Trophoblast cell (in vitro differentiated cells and primary cell): Measurements from ENCODE around the gene FAM25G.
"Not testable (repeated sequence)": the region's sequence is repeated elsewhere in the genome, so short reads cannot be mapped to it uniquely, and the experiment has no call there.

ENCODE experiments used
- DNase-seq, 2 donors: peaks; one replicate each; pipeline ENCODE4 v3.0.0-alpha.2; 2016
- H2AFZ ChIP-seq: 2 replicates; pipeline ENCODE4 v1.6.1; 2013; ENCODE audit warnings: low read length, moderate library complexity, mild to moderate bottlenecking; ENCODE audit not compliant: insufficient read depth, poor library complexity
- H2AK5ac ChIP-seq: 2 replicates; pipeline ENCODE4 v1.6.1; 2013; ENCODE audit warnings: mild to moderate bottlenecking, low read length
- H2BK120ac ChIP-seq: 2 replicates; pipeline ENCODE4 v1.6.1; 2013; ENCODE audit warnings: low read length, mild to moderate bottlenecking, moderate library complexity; ENCODE audit not compliant: insufficient read depth, poor library complexity
- H2BK12ac ChIP-seq: 2 replicates; pipeline ENCODE4 v1.6.1; 2013; ENCODE audit warnings: mild to moderate bottlenecking, low read length, moderate library complexity
- H2BK5ac ChIP-seq: 2 replicates; pipeline ENCODE4 v1.6.1; 2013; ENCODE audit warnings: low read length, low read depth, moderate library complexity, mild to moderate bottlenecking; ENCODE audit not compliant: poor library complexity
- H3K14ac ChIP-seq: 2 replicates; pipeline ENCODE4 v1.6.1; 2013; ENCODE audit warnings: mild to moderate bottlenecking, low read length
- H3K18ac ChIP-seq: 2 replicates; pipeline ENCODE4 v1.6.1; 2013; ENCODE audit warnings: mild to moderate bottlenecking, low read length
- H3K23ac ChIP-seq: 2 replicates; pipeline ENCODE4 v1.6.1; 2013; ENCODE audit warnings: low read length
- H3K27ac ChIP-seq: 2 replicates; pipeline ENCODE4 v1.5.1; 2013; ENCODE audit warnings: low read depth, mild to moderate bottlenecking, inconsistent platforms, low read length, moderate library complexity
- H3K27me3 ChIP-seq: 2 replicates; pipeline ENCODE4 v1.6.1; 2013; ENCODE audit warnings: inconsistent platforms, mild to moderate bottlenecking, low read length, moderate library complexity; ENCODE audit not compliant: insufficient read depth
- H3K36me3 ChIP-seq, 2 experiments: 1 replicate in 1 of 2; 2 replicates in 1 of 2; pipeline ENCODE4 v1.6.1; 2013; ENCODE audit warnings: low read length in 2 of 2, mild to moderate bottlenecking in 2 of 2, moderate library complexity in 1 of 2; ENCODE audit not compliant: insufficient read depth in 2 of 2, control insufficient read depth in 1 of 2
- H3K4ac ChIP-seq: 2 replicates; pipeline ENCODE4 v1.6.1; 2013; ENCODE audit warnings: low read depth, mild to moderate bottlenecking, low read length, moderate library complexity
- H3K4me1 ChIP-seq, 2 experiments: 1 replicate in 1 of 2; 2 replicates in 1 of 2; pipeline ENCODE4 v1.6.1; 2013; ENCODE audit warnings: low read length in 2 of 2, mild to moderate bottlenecking in 2 of 2, moderate library complexity in 1 of 2; ENCODE audit not compliant: insufficient read depth in 2 of 2, control insufficient read depth in 1 of 2
- H3K4me2 ChIP-seq: 2 replicates; pipeline ENCODE4 v1.6.1; 2013; ENCODE audit warnings: inconsistent platforms, mild to moderate bottlenecking, low read length, moderate library complexity
- H3K4me3 ChIP-seq: 2 replicates; pipeline ENCODE4 v1.5.1; 2013; ENCODE audit warnings: mild to moderate bottlenecking, low read depth, low read length, inconsistent platforms
- H3K79me1 ChIP-seq: one replicate; pipeline ENCODE4 v1.6.1; 2013; ENCODE audit warnings: low read length
- H3K79me2 ChIP-seq: 2 replicates; pipeline ENCODE4 v1.6.1; 2013; ENCODE audit warnings: low read length, mild to moderate bottlenecking; ENCODE audit not compliant: control insufficient read depth, insufficient read depth, poor library complexity
- H3K9ac ChIP-seq: 2 replicates; pipeline ENCODE4 v1.6.1; 2013; ENCODE audit warnings: mild to moderate bottlenecking, low read length
- H3K9me3 ChIP-seq: 2 replicates; pipeline ENCODE4 v1.6.1; 2013; ENCODE audit warnings: low read depth, mild to moderate bottlenecking, control low read depth, inconsistent platforms, low read length; ENCODE audit not compliant: insufficient read depth
- H4K12ac ChIP-seq: 2 replicates; pipeline ENCODE4 v1.6.1; 2013; ENCODE audit warnings: low read depth, mild to moderate bottlenecking, low read length, moderate library complexity
- H4K8ac ChIP-seq: 2 replicates; pipeline ENCODE4 v1.6.1; 2013; ENCODE audit warnings: low read depth, mild to moderate bottlenecking, low read length, moderate library complexity
- H4K91ac ChIP-seq: one replicate; pipeline ENCODE4 v1.6.1; 2013; ENCODE audit warnings: low read depth, mild to moderate bottlenecking, low read length, moderate library complexity
- WGBS: extraction: QIAGEN DNeasy Blood & Tissue Kit; methylation state at CpG from one replicate; pipeline ENCODE4 v1.1.7; 2013; ENCODE audit warnings: missing lambda C conversion rate; ENCODE audit not compliant: insufficient read length, insufficient coverage; ENCODE audit errors: extremely low coverage; 5-methylcytosine and 5-hydroxymethylcytosine counted together

FAM25G gene

DNA sequence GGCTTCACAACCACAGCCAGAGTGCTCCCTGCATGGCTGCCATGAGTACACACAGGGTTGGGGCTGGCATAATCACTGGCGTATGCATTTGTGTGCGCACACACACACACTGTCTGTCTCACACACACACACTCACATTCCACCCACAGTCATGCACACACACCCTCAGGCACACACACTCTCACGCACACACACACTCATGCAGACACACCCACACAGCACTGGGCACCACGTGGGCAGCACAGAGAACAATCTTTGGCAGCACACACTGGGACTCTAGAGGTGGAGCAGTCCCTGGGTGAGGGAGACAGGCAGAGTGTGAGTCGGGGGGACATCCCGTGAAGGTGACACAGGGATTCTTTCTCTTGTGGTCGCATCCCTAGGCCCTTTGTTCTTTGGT, 18.0 kb downstream of the FAM25G start:
- H2AK5ac ChIP-seq, H3K9me3 ChIP-seq, H3K4me2 ChIP-seq, H3K36me3 ChIP-seq, H3K27me3 ChIP-seq, H3K79me2 ChIP-seq, H4K12ac ChIP-seq, H2BK120ac ChIP-seq, H3K14ac ChIP-seq, H3K4ac ChIP-seq, H3K4me3 ChIP-seq, H2BK5ac ChIP-seq, DNase-seq, H4K8ac ChIP-seq, H2BK12ac ChIP-seq, H3K27ac ChIP-seq, H3K9ac ChIP-seq, H2AFZ ChIP-seq, H3K4me1 ChIP-seq, H4K91ac ChIP-seq, H3K23ac ChIP-seq, H3K18ac ChIP-seq, H3K79me1 ChIP-seq: not testable (repeated sequence)
- WGBS, result no CpG with 5 or more reads among the region's 7 CpGs

DNA sequence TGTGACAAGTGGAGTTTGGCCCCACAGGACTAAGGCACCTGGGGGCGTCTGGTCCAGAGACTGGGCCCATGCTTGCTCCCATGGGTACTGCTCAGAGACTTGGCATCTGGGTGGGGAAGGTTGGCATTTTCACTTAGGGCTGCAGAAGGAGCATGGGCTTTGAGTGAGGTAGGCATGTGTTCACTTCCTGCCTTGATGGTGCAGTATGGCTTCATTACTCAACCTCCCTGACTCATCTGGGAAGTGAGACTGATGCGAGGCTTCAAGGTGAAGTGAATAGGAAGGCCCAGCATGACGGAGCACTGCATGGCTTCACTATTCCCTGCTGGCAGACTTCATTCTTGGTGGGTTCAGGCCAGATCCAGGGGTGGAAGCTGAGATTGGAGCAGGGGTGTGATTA, 18.9 kb downstream of the FAM25G start:
- H2BK12ac ChIP-seq, H3K27ac ChIP-seq, H4K8ac ChIP-seq, H3K9ac ChIP-seq, H2BK120ac ChIP-seq, H4K91ac ChIP-seq, H2AK5ac ChIP-seq, H3K36me3 ChIP-seq, H3K4me1 ChIP-seq, H3K14ac ChIP-seq, H3K27me3 ChIP-seq, H3K79me1 ChIP-seq, H2AFZ ChIP-seq, H3K4ac ChIP-seq, DNase-seq, H3K23ac ChIP-seq, H3K79me2 ChIP-seq, H2BK5ac ChIP-seq, H3K18ac ChIP-seq, H3K9me3 ChIP-seq, H4K12ac ChIP-seq, H3K4me3 ChIP-seq, H3K4me2 ChIP-seq: not testable (repeated sequence)
- WGBS, result no CpG with 5 or more reads among the region's 3 CpGs

DNA sequence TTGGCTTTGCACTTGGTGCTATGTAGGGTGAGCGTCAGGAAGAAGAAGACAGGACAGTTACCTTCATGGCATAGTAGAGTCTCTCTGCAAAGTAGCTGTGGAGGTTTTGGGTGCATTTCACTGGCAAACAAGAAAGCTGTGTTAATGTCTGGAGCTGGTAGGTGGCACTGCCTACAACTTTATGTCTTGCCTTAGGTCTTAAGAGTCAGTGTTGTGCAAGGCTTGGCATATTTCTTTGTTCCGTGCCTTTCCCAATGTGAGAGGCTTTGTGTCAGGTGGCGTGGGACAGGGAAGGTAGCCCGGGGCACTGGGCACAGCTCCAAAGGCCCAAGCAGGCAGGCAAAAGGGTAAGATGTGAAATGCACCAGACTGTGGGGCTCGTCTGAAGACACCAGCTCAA, 19.4 kb downstream of the FAM25G start:
- DNase-seq, H2BK12ac ChIP-seq, H3K23ac ChIP-seq, H2AK5ac ChIP-seq, H3K9ac ChIP-seq, H3K4me2 ChIP-seq, H3K4me1 ChIP-seq, H2AFZ ChIP-seq, H3K79me2 ChIP-seq, H3K14ac ChIP-seq, H3K4me3 ChIP-seq, H4K91ac ChIP-seq, H2BK5ac ChIP-seq, H4K8ac ChIP-seq, H3K79me1 ChIP-seq, H3K27ac ChIP-seq, H2BK120ac ChIP-seq, H3K4ac ChIP-seq, H3K9me3 ChIP-seq, H3K18ac ChIP-seq, H4K12ac ChIP-seq, H3K27me3 ChIP-seq, H3K36me3 ChIP-seq: not testable (repeated sequence)
- WGBS, result no CpG with 5 or more reads among the region's 5 CpGs

DNA sequence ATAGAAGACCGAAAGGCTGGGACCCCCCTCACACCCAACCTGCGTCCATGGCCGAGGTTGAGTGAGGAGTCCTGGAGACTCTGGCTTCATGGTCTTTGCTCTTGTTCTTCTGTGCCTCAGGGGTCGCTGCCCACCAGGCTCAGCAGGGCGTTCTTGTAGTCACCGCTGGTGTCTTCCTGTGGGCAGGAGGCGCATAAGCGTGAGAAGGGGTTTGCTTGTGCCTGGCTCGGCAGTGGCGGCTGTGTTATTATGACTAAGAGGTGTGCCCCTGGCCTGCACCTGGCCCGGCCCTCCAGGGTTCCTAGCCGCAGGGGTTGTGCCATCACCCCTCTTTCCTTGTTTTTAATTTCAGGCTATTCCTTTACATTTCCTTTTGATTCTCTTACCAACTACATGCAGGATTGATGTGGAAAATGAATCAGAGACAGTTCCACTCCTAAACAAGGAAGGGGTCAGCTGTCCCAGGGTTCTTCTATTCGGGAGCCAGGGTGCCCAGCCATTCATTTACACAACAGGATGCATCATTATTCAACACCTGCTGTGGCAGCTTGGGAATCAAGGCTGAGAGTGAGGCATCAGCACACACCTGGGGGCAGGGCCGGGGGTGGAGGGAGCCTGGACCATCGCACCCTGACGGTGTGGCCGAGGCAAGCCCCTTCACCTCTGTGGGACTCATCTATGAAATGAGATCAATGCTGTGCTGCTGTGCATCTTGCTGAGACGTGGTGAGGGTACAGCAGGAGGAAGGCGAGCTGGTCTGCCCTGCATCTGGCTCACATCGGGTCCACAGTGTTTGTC, 22.6 kb downstream of the FAM25G start:
- WGBS, result no CpG with 5 or more reads among the region's 20 CpGs
- H2BK120ac ChIP-seq, H3K4me1 ChIP-seq, H4K8ac ChIP-seq, H3K4ac ChIP-seq, H2AK5ac ChIP-seq, H3K79me2 ChIP-seq, H3K9ac ChIP-seq, H3K23ac ChIP-seq, H4K91ac ChIP-seq, H3K9me3 ChIP-seq, H3K79me1 ChIP-seq, H3K36me3 ChIP-seq, H3K27me3 ChIP-seq, H3K27ac ChIP-seq, DNase-seq, H3K18ac ChIP-seq, H2BK12ac ChIP-seq, H3K4me3 ChIP-seq, H2AFZ ChIP-seq, H2BK5ac ChIP-seq, H3K14ac ChIP-seq, H3K4me2 ChIP-seq, H4K12ac ChIP-seq: not testable (repeated sequence)
